Type B pancreatic cell (in vitro differentiated cells): Measurements from ENCODE around the gene PNPLA7. TPM values are rescaled to one million over a fixed set of nuclear protein-coding genes. Genes with fewer than 3 reads are reported as not detected.
A peak's percentile ranks its signal among the peaks of the same experiment; 100 is the strongest.

ENCODE experiments used
- DNase-seq: peaks from one replicate; pipeline ENCODE4 v3.0.0; 2021; ENCODE audit warnings: mixed read lengths; ENCODE audit not compliant: unreplicated experiment; ENCODE audit errors: extremely low spot score
- H3K27ac Mint-ChIP-seq: 2 replicates; pipeline ENCODE4 v1.8.0; 2021; ENCODE audit warnings: mild to moderate bottlenecking, mixed read lengths
- H3K27me3 Mint-ChIP-seq: 2 replicates; pipeline ENCODE4 v1.8.0; 2021; ENCODE audit warnings: mixed read lengths
- H3K36me3 Mint-ChIP-seq: 2 replicates; pipeline ENCODE4 v1.8.0; 2021; ENCODE audit warnings: mixed read lengths
- H3K4me1 Mint-ChIP-seq: one replicate; pipeline ENCODE4 v1.8.0; 2021; ENCODE audit warnings: mixed read lengths; ENCODE audit not compliant: unreplicated experiment
- H3K4me3 Mint-ChIP-seq: 2 replicates; pipeline ENCODE4 v1.8.0; 2021; ENCODE audit warnings: mild to moderate bottlenecking, mixed read lengths
- H3K9me3 Mint-ChIP-seq: 2 replicates; pipeline ENCODE4 v1.8.0; 2021; ENCODE audit warnings: mixed read lengths
- CTCF ChIP-seq: fragments of 200-600 bp; sonication (generic); conservative IDR thresholded peaks from 2 replicates; pipeline ENCODE4 v1.5.0; 2021; ENCODE audit warnings: antibody characterized with exemption, mild to moderate bottlenecking
- total RNA-seq: library from RNA; stranded (reverse); gene quantifications from 2 replicates; pipeline ENCODE4 v1.2.1, GENCODE V29; 2021; ENCODE audit warnings: low replicate concordance

The PNPLA7 gene
- total RNA-seq, 1 donor from 2014 or later, result 3.1 TPM

- peak overlapping the region; percentile 26 for H3K27ac Mint-ChIP-seq
- peak overlapping the region; percentile 58 for H3K4me3 Mint-ChIP-seq
- TF ChIP-seq CTCF, result no peak
- H3K9me3 Mint-ChIP-seq, result no peaks in the 10 kb centered on the region
- H3K4me1 Mint-ChIP-seq, result no peaks in the 10 kb centered on the region
- H3K36me3 Mint-ChIP-seq, result no peaks in the 10 kb centered on the region
- no peak for DNase-seq
- H3K27me3 Mint-ChIP-seq, result no peaks in the 10 kb centered on the region
These were observed 94.7 kb downstream of the PNPLA7 start for GRCh38 chr9:137455359-137455991.

GRCh38 chr9:137454597-137455358, 95.4 kb downstream of the PNPLA7 start:
- DNase-seq, result no peak
- Mint-ChIP-seq H3K9me3 (no peaks in the 10 kb centered on the region), H3K4me1 (no peaks in the 10 kb centered on the region), H3K4me3 (peak overlapping the region; percentile 74), H3K36me3 (no peaks in the 10 kb centered on the region), H3K27me3 (no peaks in the 10 kb centered on the region), H3K27ac (peak overlapping the region; percentile 59)
- no peak for TF ChIP-seq CTCF

- Mint-ChIP-seq H3K27ac (peak overlapping the region; percentile 59), H3K4me3 (peak overlapping the region; percentile 74), H3K27me3 (no peaks in the 10 kb centered on the region), H3K4me1 (no peaks in the 10 kb centered on the region), H3K36me3 (no peaks in the 10 kb centered on the region), H3K9me3 (no peaks in the 10 kb centered on the region)
- TF ChIP-seq CTCF, result no peak
- DNase-seq, result no peak
These were observed 96.0 kb downstream of the PNPLA7 start for GRCh38 chr9:137454145-137454596.

- no peak overlapping the region for H3K27ac Mint-ChIP-seq
- H3K4me3 Mint-ChIP-seq, result peak overlapping the region; percentile 72
- DNase-seq, result no peak
These were observed 96.5 kb downstream of the PNPLA7 start for GRCh38 chr9:137453643-137454081.

More at GRCh38 chr9:137453643-137454081, 96.5 kb downstream of the PNPLA7 start:
- no peaks in the 10 kb centered on the region for H3K36me3 Mint-ChIP-seq
- no peaks in the 10 kb centered on the region for H3K4me1 Mint-ChIP-seq
- H3K9me3 Mint-ChIP-seq, result no peaks in the 10 kb centered on the region
- TF ChIP-seq CTCF, result no peak
- no peaks in the 10 kb centered on the region for H3K27me3 Mint-ChIP-seq
